ENCODE data around the gene COL2A1.

DNA sequence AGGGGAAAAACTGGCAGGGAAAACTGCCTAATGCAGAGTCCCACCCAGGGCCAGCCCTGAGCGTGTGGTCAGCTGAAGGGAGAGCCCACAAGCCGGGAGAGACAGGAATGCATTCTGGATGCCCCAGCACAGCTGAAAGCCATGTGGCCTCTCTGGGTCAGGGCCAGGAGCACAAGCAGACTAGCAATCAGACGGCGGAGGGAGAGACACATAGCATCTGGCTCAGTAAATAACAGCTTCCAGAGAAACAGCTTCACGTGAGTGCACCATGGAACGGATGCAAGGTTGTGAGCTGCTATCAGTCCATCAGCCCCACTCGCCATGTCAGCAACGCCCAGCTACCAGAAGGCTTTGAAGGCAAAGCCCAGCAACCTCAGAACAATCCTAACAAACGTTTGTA, 69.1 kb downstream of the COL2A1 start:
- TF ChIP-seq, protein P1, sequence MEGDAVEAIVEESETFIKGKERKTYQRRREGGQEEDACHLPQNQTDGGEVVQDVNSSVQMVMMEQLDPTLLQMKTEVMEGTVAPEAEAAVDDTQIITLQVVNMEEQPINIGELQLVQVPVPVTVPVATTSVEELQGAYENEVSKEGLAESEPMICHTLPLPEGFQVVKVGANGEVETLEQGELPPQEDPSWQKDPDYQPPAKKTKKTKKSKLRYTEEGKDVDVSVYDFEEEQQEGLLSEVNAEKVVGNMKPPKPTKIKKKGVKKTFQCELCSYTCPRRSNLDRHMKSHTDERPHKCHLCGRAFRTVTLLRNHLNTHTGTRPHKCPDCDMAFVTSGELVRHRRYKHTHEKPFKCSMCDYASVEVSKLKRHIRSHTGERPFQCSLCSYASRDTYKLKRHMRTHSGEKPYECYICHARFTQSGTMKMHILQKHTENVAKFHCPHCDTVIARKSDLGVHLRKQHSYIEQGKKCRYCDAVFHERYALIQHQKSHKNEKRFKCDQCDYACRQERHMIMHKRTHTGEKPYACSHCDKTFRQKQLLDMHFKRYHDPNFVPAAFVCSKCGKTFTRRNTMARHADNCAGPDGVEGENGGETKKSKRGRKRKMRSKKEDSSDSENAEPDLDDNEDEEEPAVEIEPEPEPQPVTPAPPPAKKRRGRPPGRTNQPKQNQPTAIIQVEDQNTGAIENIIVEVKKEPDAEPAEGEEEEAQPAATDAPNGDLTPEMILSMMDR (IDR thresholded peaks at IDR 0.05) = no peak
- TF ChIP-seq POLR2A (IDR thresholded peaks at IDR 0.05) = no peak
